IPS-NIHi11 (cell line): Measurements from ENCODE around the gene FAM229A.
"Not testable (repeated sequence)": the region's sequence is repeated elsewhere in the genome, so short reads cannot be mapped to it uniquely, and the experiment has no call there.

Experiments
- DNase-seq: peaks from one replicate; pipeline ENCODE4 v3.0.0; 2012; ENCODE audit warnings: mixed read lengths, low spot score

FAM229A gene

GRCh38 chr1:32377541-32378220 lies 15.4 kb upstream of the FAM229A start:
- no peak for DNase-seq

DNA sequence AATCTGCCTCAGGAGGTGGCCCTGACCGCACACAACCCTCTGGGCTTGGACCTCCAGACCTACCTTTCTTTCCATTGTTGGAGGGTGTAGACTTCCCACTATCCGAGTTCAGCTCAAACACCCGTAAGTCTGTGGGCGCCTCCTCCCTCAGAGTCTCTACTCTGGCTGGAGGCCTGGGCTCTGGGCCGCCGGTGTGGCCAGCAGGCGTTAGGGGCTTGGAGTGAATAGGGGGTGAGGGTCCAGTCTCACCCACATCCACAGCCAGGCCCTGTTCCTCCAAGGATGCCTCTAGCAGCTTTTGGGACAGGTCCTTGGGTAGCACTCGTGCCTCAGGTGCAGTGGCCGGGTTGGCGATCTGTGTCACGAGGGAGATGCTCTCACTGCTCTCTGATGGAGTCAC lies 13.9 kb upstream of the FAM229A start:
- DNase-seq, result no peak

- no peak for DNase-seq
Observed at GRCh38 chr1:32373996-32374592, 11.8 kb upstream of the FAM229A start.

GRCh38 chr1:32372149-32372756 lies 10.0 kb upstream of the FAM229A start:
- DNase-seq, result no peak

GRCh38 chr1:32367912-32368635 lies 5.8 kb upstream of the FAM229A start:
- DNase-seq, result no peak

- DNase-seq, result no peak
Observed at GRCh38 chr1:32365445-32365844, 3.2 kb upstream of the FAM229A start.

DNA sequence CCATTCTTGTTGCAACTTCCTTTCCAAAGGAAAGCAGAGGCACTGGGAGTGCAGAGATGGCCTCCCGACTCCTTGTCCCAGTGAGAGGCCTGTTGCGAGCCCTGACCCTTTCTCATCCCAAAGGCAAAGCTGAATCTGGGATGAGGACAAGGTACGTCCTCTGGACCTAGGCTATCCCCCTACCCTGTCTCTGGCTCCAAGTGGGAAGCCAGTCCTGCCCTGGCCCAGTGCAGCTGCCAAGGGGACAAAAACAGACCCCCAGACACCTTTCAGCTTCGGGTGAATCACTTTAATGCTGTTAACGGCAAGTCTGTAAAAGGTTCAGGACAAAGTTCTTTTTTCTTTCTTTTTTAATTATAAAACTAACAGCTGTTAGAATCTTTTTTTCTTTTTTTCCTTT lies 2.6 kb upstream of the FAM229A start:
- DNase-seq, result no peak

DNA sequence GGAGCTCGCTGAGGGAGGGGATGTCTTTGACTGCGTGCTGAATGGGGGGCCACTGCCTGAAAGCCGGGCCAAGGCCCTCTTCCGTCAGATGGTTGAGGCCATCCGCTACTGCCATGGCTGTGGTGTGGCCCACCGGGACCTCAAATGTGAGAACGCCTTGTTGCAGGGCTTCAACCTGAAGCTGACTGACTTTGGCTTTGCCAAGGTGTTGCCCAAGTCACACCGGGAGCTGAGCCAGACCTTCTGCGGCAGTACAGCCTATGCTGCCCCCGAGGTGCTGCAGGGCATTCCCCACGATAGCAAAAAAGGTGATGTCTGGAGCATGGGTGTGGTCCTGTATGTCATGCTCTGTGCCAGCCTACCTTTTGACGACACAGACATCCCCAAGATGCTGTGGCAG lies 1.4 kb upstream of the FAM229A start:
- no peak for DNase-seq

DNA sequence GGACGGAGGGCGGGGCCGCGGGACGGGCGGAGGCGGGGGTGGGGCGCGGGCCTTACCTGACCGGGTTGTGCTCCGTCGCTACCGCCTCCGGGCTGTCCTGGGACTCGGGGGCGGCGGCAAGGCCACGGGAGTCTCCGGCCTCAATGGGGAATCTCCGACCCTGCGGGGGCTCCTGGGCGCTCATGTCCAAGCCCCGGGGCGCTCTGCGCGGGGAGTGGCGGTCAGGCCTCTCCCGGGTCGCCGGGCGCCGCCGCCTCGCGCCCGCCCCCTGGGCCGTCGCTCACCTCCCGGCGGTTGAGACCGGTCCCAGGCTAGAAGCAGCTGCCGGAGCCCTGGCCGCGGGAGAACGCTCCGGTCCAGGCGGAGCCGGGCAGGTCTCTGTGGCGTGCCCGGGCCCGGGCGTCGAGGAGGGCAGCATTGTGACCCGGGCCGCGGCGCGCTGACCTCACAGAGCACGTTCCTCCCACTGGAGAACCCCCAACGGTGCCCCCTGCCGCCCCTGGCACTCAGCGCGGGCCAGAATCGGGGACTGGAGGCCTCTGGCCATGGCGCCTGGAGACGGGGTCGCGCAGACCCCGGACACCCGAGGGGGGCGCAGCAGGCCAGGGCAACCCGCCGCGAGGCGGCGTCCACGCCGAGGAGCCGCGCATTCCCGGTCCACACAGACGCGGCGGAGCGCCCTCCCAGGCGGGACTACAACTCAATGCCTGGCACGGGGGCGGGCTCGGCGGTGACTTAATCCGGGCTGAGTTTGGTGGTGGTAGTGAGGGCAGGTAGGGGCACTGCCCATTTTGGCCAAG lies 411 bp downstream of the FAM229A start:
- DNase-seq, result peak; percentile 78

GRCh38 chr1:32361308-32361673 lies 994 bp downstream of the FAM229A start:
- DNase-seq, result peak; percentile 52

- DNase-seq, result no peak
Observed at GRCh38 chr1:32358435-32358834, 3.9 kb downstream of the FAM229A start.

GRCh38 chr1:32357614-32358013 lies 4.7 kb downstream of the FAM229A start:
- DNase-seq, result no peak

DNA sequence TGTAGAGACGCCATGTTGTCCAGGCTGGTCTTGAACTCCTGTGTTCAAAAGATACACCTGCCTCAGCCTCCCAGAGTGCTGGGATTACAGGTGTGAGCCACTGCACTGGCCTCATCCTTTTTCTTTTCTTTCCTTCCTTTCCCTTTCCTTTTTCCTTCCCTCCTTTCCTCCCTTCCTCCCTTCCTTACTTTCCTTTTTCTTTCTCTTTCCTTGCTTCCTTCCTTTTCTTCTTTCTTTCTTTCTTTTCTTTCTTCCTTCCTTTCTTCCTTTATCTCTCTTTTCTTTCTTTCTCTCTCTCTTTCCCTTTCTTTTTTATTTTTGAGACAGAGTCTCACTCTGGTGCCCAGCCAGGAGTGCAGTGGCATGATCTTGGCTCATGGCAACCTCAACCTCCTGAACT lies 5.8 kb downstream of the FAM229A start:
- DNase-seq, result no peak

- not testable (repeated sequence) for DNase-seq
Observed at GRCh38 chr1:32355778-32356177, 6.5 kb downstream of the FAM229A start.

DNA sequence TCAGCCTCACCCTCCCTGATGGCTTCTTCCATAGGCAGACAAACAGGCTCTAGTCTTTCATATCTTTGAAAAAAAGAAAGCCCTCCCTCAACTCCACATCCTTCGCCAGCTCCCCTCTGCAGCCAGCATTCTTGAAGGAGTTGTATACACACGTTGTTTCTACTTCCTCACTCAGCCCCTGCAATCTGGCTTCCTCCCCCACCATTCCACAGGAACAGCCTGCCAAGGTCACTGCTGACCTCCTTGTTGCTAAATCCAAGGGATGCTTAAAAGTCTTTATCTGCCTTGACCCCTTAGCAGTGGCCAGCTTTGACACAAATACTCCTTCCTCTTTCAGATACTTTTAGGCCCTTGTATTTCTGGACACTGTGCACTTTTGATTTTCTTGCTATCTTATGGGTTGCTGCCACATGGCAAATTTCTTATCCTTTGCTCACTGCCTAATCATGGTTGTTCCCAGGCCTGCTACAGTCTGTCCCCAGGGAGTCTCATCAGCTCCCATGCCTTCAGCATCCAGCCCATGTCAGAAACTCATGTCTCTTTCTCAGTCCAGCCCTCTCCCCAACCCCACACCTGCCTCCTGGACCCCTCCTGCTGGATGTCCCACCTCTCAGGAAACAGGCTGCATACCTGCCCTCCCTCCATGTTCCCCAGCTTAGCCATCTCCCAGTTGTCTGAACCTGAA lies 8.3 kb downstream of the FAM229A start:
- DNase-seq, result no peak

DNA sequence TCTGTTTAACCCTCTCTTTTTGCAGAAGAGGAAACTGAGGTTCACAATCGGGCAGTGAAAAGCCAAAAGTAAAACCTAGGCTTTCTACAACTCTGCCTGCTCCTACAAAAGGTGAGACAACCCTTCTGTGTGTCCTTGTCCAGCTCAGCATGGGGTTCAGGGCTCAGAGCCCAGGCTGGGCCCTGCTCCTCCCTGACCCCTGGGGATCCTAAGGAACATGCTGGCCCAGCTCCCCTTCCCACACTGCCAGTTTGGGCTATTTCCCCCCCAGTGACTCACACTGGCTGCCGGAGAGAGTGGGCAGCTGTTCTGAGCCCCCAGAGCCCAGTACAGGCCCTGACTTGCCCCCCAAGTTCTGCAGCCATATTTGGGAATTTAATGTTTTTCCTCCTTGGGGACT lies 8.9 kb downstream of the FAM229A start:
- DNase-seq, result no peak

GRCh38 chr1:32352831-32353383 lies 9.4 kb downstream of the FAM229A start:
- no peak for DNase-seq

GRCh38 chr1:32352239-32352745 lies 10.0 kb downstream of the FAM229A start:
- DNase-seq, result no peak

DNA sequence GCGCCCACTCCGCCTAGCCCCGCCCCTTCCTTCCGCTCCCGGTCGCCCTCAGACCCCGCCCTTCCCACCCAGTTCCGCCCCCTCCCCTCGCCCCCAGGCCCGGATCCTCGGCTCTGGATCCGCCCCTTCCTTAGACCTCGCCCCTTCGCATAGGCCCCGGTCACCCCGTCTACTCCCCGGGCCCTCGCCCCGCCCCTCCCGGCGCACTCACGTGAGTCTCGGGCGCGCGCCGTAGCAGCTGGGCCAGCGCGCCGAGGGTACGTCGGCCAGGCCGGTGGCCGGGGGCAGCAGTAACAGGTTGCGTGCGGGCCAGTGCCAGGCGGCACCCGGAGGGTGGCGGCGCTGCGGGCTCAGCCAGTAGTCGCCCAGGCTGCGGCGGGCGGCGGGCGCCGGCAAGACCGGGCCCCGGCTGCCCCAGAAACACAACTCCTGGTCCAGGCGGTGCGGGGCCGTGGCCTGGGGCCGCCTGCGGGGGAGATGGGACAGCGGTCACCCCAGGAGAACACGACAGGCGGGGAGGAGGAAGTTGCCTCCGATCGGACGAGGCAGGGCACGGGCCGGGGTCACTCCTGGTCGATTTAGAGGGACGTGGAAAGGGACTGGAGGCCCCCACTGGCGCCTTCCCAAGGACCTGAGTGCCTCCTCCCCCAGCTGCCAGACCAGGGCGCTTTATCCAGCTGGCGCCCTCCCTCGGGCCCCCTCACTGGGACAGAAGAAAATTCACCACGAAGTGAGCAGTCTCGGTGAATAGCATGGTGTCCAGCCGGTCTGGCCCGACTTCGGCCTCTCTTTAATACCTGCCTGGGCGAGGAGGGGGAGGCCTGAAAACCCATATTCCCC lies 10.7 kb downstream of the FAM229A start:
- DNase-seq, result peak; percentile 98

DNA sequence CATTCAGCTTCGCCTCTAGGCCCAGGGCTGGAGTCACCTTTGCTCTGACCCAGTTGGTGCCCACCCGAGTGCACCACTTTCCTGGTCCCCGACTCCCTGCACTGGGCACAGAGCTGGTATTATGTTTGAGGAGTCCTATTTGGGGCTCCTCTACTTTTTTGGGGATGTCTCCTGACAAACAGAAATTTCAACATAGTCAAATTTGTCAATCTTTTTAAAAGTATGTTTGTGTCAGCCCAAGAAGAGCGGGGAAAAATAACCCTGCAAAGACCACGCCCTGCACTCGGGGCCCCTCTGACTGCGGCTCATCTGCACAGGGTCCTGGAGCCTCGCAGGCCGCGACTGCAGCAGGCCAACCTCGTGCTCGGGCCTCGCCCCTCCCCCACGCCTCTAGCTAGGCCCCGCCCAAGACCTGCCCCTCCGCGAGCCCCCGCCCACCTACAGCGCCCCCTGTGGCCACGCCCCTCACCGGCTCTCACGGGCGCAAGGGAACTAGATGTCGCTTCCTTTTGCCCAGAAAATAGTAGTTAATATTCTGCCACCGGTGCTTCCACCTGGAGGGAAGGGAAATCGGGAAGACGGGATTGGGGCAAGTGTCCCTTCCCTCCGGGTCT lies 11.4 kb downstream of the FAM229A start:
- peak; percentile 93 for DNase-seq
